Prostate gland (tissue), 2 donors: ENCODE results near the gene CROCC2.

Experiments
- CTCF ChIP-seq, 4 experiments: fragments of 200-600 bp in 2 of 4; fragments of 450-650 bp in 2 of 4; sonication (generic) in 2 of 4; IDR thresholded peaks; 1 replicate in 3 of 4; 2 replicates in 1 of 4; pipeline ENCODE4 v1.5.1; 2016 to 2019; ENCODE audit warnings: antibody characterized with exemption in 4 of 4, mild to moderate bottlenecking in 2 of 4, moderate library complexity in 2 of 4
- POLR2A ChIP-seq: fragments of 450-650 bp; IDR thresholded peaks from one replicate; pipeline ENCODE4 v1.6.1; 2016; ENCODE audit warnings: antibody characterized with exemption, mild to moderate bottlenecking
- POLR2AphosphoS5 ChIP-seq: sonication (generic); formaldehyde crosslinking; IDR thresholded peaks from one replicate; pipeline ENCODE4 v1.6.1; 2017; ENCODE audit warnings: antibody characterized with exemption

- TF ChIP-seq CTCF (IDR thresholded peaks at IDR 0.05) = no peak
- no peak for TF ChIP-seq POLR2AphosphoS5
- no peak for TF ChIP-seq POLR2A
These were observed 80.0 kb downstream of the CROCC2 start for GRCh38 chr2:240985881-240986786.
